ENCODE results near the gene RAP1GAP. TPM values are rescaled to one million over a fixed set of nuclear protein-coding genes. Genes with fewer than 3 reads are reported as not detected.

Gene RAP1GAP
- total RNA-seq, 2 donors from 2014 or later: 29.6 to 36.3 TPM

DNA sequence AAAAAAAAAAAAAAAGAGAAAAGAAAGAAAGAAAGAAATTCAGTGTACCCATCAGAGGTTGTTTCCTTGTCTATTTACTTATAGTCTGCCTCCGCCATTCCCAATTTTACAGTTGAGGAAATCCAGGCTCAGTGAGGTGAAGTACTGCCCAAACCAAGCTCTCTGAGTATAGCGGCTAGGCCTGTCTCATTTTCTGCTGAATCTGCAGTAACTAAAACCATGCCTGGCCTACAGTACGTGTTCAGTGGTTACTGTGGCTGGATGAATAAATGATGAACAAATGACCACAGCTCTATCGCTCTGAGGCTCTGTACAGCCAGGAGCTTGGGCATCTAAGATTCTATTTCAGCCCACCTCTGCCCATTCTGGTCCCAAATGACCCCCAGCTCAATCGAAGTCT lies 24.3 kb downstream of the RAP1GAP start:
- Histone ChIP-seq H3K4me3 (no peak overlapping the region), H3K9me3 (no peaks in the 10 kb centered on the region), H3K9ac (ENCODE audit: low read depth in 2 of 2, low read length in 2 of 2) (no peak overlapping the region), H3K27ac (no peak overlapping the region), H3K36me3 (no peaks in the 10 kb centered on the region), H3K27me3 (no peaks in the 10 kb centered on the region), H3K4me1 (no peaks in the 10 kb centered on the region)
- DNase-seq: no peak
- intact Hi-C loops (cut with DNase I): no loop called here
- TF ChIP-seq CTCF (IDR thresholded peaks at IDR 0.05): no peak

DNA sequence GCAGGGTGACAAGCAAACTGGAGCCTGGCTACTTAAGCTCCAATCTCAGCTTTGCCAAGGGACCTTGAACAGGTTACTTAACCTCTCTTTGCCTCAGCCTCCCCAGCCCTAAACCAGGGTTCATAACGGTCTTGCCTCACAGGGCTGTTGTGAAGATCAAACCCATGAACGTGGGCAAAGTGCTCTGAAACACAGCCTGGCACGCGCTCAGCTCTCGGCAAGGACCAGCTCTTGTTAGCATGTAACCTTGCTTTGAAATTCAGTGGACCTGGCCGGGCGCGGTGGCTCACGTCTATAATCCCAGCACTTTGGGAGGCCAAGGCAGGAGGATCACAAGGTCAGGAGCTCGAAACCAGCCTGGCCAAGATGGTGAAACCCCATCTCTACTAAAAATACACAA lies 24.8 kb downstream of the RAP1GAP start:
- no peak for DNase-seq
- H3K27ac ChIP-seq: no peak overlapping the region
- TF ChIP-seq CTCF (IDR thresholded peaks at IDR 0.05): no peak
- no peak overlapping the region for H3K9ac ChIP-seq (ENCODE audit: low read depth in 2 of 2, low read length in 2 of 2)
- intact Hi-C loops (cut with DNase I): no loop called here
- H3K27me3 ChIP-seq: no peaks in the 10 kb centered on the region
- H3K9me3 ChIP-seq: no peaks in the 10 kb centered on the region
- no peaks in the 10 kb centered on the region for H3K4me1 ChIP-seq
- H3K36me3 ChIP-seq: no peaks in the 10 kb centered on the region
- H3K4me3 ChIP-seq: no peak overlapping the region

DNA sequence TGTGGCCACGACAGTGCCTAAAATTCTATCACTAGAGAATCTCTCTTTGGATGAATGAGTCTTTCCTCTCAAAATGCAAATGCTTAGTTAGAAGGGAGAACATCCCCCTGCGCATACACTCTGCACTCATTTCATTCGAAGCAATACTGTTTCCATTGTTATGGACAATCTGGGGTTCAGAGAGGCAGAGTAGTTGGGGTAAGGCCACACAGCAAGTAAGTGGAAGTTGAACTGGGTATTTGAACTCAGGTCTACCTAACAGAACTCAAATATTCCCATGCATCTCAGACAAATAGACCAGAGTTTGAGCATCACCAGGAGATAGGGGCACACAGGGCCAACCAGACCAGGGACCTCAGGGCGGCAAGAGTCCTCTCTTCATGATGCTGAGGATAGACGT lies 25.5 kb downstream of the RAP1GAP start:
- Histone ChIP-seq H3K27ac (no peak overlapping the region), H3K36me3 (no peaks in the 10 kb centered on the region), H3K9me3 (no peaks in the 10 kb centered on the region), H3K4me3 (no peak overlapping the region), H3K4me1 (no peaks in the 10 kb centered on the region), H3K9ac (ENCODE audit: low read depth in 2 of 2, low read length in 2 of 2) (no peak overlapping the region), H3K27me3 (no peaks in the 10 kb centered on the region)
- intact Hi-C loops (cut with DNase I): no loop called here
- no peak for TF ChIP-seq CTCF (IDR thresholded peaks at IDR 0.05)
- DNase-seq: no peak

DNA sequence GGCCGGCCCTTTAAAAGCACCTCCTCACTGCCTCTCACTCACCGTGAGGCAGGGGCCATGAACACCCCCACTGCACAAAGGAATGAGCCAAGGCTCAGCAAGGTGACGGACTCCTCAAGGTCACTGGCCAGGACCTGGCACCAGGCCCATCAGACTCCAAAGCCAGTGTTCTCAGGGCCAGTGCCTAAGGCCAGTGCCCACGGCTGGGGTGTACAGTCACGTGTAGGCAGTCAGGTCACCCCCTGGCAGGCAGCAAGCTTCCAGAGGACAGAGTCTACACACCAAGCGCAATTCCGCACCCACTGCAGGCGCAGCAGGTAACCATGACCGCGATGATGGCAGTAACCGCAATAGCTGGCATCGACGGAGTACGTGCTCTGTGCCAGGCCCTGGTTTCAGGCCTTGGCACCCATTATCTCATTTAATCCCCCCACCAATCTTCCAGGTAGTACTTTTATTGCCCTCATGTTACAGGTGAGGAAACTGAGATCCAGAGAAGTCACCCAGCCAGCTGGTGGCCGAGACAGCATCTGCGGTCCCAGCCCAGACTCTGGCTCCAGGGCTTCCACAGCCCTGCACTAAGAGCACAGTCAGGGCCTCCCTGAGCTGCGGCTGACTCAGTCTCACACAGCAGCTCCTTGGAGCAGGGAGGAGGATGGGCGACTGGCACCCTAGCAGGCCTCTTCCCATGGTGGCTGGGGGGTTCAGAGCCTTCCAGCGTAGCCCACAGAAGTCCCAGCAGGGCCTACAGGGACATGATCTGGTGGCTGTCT lies 27.0 kb downstream of the RAP1GAP start:
- Histone ChIP-seq H3K36me3 (no peaks in the 10 kb centered on the region), H3K9ac (ENCODE audit: low read depth in 2 of 2, low read length in 2 of 2) (no peak overlapping the region), H3K27ac (no peak overlapping the region), H3K4me1 (no peaks in the 10 kb centered on the region), H3K9me3 (no peaks in the 10 kb centered on the region), H3K4me3 (no peak overlapping the region), H3K27me3 (no peaks in the 10 kb centered on the region)
- intact Hi-C loops (cut with DNase I): no loop called here
- DNase-seq: no peak
- no peak for TF ChIP-seq CTCF (IDR thresholded peaks at IDR 0.05)

DNA sequence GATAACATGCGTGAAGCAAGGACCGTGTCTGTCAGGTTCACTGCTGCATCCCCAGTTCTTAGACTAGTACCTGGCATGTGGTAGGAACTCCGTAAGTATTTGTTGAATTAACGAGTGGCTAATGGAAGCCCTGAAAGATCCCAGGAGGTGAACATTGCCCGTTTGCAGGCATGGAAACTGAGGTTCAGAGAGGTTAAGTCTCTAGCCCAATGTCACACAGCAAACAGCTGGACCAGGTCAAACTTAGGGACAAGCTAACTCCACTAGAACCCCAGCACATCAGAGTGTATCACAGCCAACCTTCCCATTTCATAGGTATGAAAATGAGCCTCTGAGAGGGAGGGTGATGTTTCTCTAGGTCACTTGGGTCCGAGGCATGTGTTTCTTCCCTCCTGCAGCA lies 27.6 kb downstream of the RAP1GAP start:
- no peak for DNase-seq

More for the DNA sequence above, 27.6 kb downstream of the RAP1GAP start:
- H3K36me3 ChIP-seq: no peaks in the 10 kb centered on the region
- no peaks in the 10 kb centered on the region for H3K4me1 ChIP-seq
- H3K27ac ChIP-seq: no peak overlapping the region
- H3K27me3 ChIP-seq: no peaks in the 10 kb centered on the region
- no peak overlapping the region for H3K4me3 ChIP-seq
- intact Hi-C loops (cut with DNase I): no loop called here
- no peak overlapping the region for H3K9ac ChIP-seq (ENCODE audit: low read depth in 2 of 2, low read length in 2 of 2)
- no peak for TF ChIP-seq CTCF (IDR thresholded peaks at IDR 0.05)
- no peaks in the 10 kb centered on the region for H3K9me3 ChIP-seq

Data from colonic mucosa (tissue), 4 donors.